ENCODE results near the gene THAP6. TPM values are rescaled to one million over a fixed set of nuclear protein-coding genes. Genes with fewer than 3 reads are reported as not detected.

Gene THAP6
- total and polyA plus RNA-seq, 2 donors (not counting 3 experiments of a cell fraction or from before 2014, with no cell fraction given): 2.1 to 6.8 TPM

GRCh38 chr4:75525086-75525485 lies 10.8 kb downstream of the THAP6 start:
- Histone ChIP-seq H4K20me1 (replicated peaks; ENCODE audit: control insufficient read depth, extremely low read depth, insufficient read depth, low read length) (no peaks in the 10 kb centered on the region), H3K9ac (replicated peaks; ENCODE audit: extremely low read depth, insufficient read depth, low read length) (no peak overlapping the region), H3K4me3 (replicated peaks in 1 of 3; ENCODE audit: insufficient read depth in 1 of 3, low read depth in 1 of 3, low read length in 3 of 3) (no peak overlapping the region), H2AFZ (ENCODE audit: low read depth, low read length) (no peak overlapping the region), H3K9me3 (replicated peaks; ENCODE audit: control insufficient read depth, insufficient read depth, low read length) (no peaks in the 10 kb centered on the region), H3K27ac (ENCODE audit: insufficient read depth, low read depth, low read length) (no peak overlapping the region), H3K79me2 (ENCODE audit: control insufficient read depth, insufficient read depth, low read length) (no peaks in the 10 kb centered on the region), H3K27me3 (ENCODE audit: control insufficient read depth in 2 of 2, insufficient read depth in 2 of 2, low read length in 2 of 2) (no peaks in the 10 kb centered on the region), H3K4me1 (ENCODE audit: control insufficient read depth, extremely low read depth, insufficient read depth, low read length) (no peaks in the 10 kb centered on the region), H3K36me3 (ENCODE audit: control insufficient read depth in 2 of 2, extremely low read depth in 1 of 2, insufficient read depth in 2 of 2, low read length in 2 of 2) (peaks cover 0 to 4% of the 10 kb centered on the region in 2 experiments), H3K9me1 (replicated peaks; ENCODE audit: control insufficient read depth, extremely low read depth, insufficient read depth, low read length) (no peaks in the 10 kb centered on the region), H3K4me2 (ENCODE audit: insufficient read depth, low read length) (no peak overlapping the region)
- dilution Hi-C loops (cut with MboI; ENCODE audit: extremely low pct_ligation_motif_present, low sequenced_read_pairs): no loop called here
- no peak for TF ChIP-seq MYC (IDR thresholded peaks at IDR 0.05; ENCODE audit: low read depth, low read length)
- TF ChIP-seq EZH2 (IDR thresholded peaks at IDR 0.05; ENCODE audit: borderline replicate concordance, low read depth, low read length, severe bottlenecking): no peak
- TF ChIP-seq POLR2AphosphoS5 (IDR thresholded peaks at IDR 0.05; ENCODE audit: insufficient read depth, low read depth, low read length): no peak
- no peak for TF ChIP-seq FOS (IDR thresholded peaks at IDR 0.05; ENCODE audit: borderline replicate concordance, insufficient read depth, low read length)
- TF ChIP-seq CTCF (IDR thresholded peaks at IDR 0.05; ENCODE audit: extremely low read depth in 1 of 2, insufficient read depth in 1 of 2, low read depth in 1 of 2, low read length in 2 of 2): no peak
- no peak for TF ChIP-seq POLR2A (IDR thresholded peaks at IDR 0.05; ENCODE audit: low read depth, low read length)
- TF ChIP-seq MAX (IDR thresholded peaks at IDR 0.05; ENCODE audit: insufficient read depth, insufficient read length): no peak
- TF ChIP-seq JUN (IDR thresholded peaks at IDR 0.05; ENCODE audit: borderline replicate concordance, insufficient read depth, insufficient read length, low read depth): no peak
- no peak for TF ChIP-seq GATA2 (IDR thresholded peaks at IDR 0.05; ENCODE audit: insufficient read depth, insufficient read length, low read depth, low read length)
- BruUV-seq (replicated peaks): no TSS peak
- no peak for DNase-seq (ENCODE audit: low read depth, low spot score)
- ChIA-PET CTCF (no interaction called here), POLR2A (no interaction called here)
- no peak for FAIRE-seq
- intact Hi-C loops (cut with micrococcal nuclease): no loop called here

Data from endothelial cell of umbilical vein (primary cell).